ENCODE results near the gene ESR1.

DNA sequence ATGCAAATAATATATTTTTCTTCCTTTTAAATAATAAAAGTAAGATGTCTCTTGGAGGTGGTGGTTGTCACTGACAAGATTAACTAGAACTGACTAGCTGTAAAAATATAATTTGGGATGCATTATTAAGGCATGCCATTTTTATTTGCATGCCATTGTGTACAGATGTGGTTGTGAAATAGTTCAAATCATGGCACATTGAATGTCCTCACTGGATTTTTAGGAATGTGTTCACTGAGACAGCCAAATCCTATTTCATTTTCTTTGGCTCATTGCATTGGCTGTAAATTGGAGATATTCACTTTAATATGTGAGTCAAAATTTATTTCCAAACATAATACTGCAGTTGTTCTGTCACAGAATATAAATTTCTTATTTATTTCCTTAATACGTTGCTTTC, 62.3 kb downstream of the ESR1 start:
- TF ChIP-seq, protein P1, sequence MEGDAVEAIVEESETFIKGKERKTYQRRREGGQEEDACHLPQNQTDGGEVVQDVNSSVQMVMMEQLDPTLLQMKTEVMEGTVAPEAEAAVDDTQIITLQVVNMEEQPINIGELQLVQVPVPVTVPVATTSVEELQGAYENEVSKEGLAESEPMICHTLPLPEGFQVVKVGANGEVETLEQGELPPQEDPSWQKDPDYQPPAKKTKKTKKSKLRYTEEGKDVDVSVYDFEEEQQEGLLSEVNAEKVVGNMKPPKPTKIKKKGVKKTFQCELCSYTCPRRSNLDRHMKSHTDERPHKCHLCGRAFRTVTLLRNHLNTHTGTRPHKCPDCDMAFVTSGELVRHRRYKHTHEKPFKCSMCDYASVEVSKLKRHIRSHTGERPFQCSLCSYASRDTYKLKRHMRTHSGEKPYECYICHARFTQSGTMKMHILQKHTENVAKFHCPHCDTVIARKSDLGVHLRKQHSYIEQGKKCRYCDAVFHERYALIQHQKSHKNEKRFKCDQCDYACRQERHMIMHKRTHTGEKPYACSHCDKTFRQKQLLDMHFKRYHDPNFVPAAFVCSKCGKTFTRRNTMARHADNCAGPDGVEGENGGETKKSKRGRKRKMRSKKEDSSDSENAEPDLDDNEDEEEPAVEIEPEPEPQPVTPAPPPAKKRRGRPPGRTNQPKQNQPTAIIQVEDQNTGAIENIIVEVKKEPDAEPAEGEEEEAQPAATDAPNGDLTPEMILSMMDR (IDR thresholded peaks at IDR 0.05): no peak
- no peak for TF ChIP-seq POLR2A (IDR thresholded peaks at IDR 0.05)
